Neural cell (in vitro differentiated cells): ENCODE measurements around the gene BNC2. TPM values are rescaled to one million over a fixed set of nuclear protein-coding genes. Genes with fewer than 3 reads are reported as not detected.

ENCODE experiments used
- H2AFZ ChIP-seq: fragments of 200-600, 300-800 bp; sonication (generic), shearing (Covaris generic); 2 replicates; pipeline ENCODE4 v1.6.0; 2014; ENCODE audit warnings: low read depth, mild to moderate bottlenecking, antibody characterized with exemption, low read length, moderate library complexity
- H3F3A ChIP-seq: fragments of 200-600 bp; shearing (Covaris generic); 2 replicates; pipeline ENCODE4 v1.6.1; 2016; ENCODE audit warnings: mild to moderate bottlenecking, moderate library complexity, mixed read lengths, antibody characterized with exemption, low read length; ENCODE audit not compliant: insufficient read depth, poor library complexity, severe bottlenecking
- H3K27ac ChIP-seq: fragments of 200-600, 300-800 bp; sonication (generic), shearing (Covaris generic); 2 replicates; pipeline ENCODE4 v1.5.1; 2014; ENCODE audit warnings: mild to moderate bottlenecking, low read length, moderate library complexity
- H3K27me3 ChIP-seq: fragments of 300-800, 200-600 bp; sonication (generic), shearing (Covaris generic); 2 replicates; pipeline ENCODE4 v1.6.0; 2014; ENCODE audit warnings: mild to moderate bottlenecking, low read depth, low read length, moderate library complexity; ENCODE audit not compliant: insufficient read depth
- H3K36me3 ChIP-seq: fragments of 300-800, 200-600 bp; sonication (generic), shearing (Covaris generic); 2 replicates; pipeline ENCODE4 v1.5.1; 2014; ENCODE audit warnings: mild to moderate bottlenecking, antibody characterized with exemption, low read length, moderate library complexity; ENCODE audit not compliant: insufficient read depth
- H3K4me2 ChIP-seq: fragments of 300-800, 200-600 bp; sonication (generic), shearing (Covaris generic); 2 replicates; pipeline ENCODE4 v1.6.0; 2014; ENCODE audit warnings: mild to moderate bottlenecking, low read length
- H3K4me3 ChIP-seq: fragments of 300-800, 200-600 bp; sonication (generic), shearing (Covaris generic); 2 replicates; pipeline ENCODE4 v1.5.1; 2014; ENCODE audit warnings: mild to moderate bottlenecking, low read length, moderate library complexity
- H3K79me2 ChIP-seq: fragments of 200-600 bp; shearing (Covaris generic); replicated peaks from 2 replicates; pipeline ENCODE4 v1.6.0; 2014; ENCODE audit warnings: mild to moderate bottlenecking, low read length, moderate library complexity; ENCODE audit not compliant: insufficient read depth
- H3K9ac ChIP-seq: fragments of 300-800, 200-600 bp; sonication (generic), shearing (Covaris generic); 2 replicates; pipeline ENCODE4 v1.6.1; 2016; ENCODE audit warnings: mild to moderate bottlenecking, low read length, mixed read lengths
- H3K9me2 ChIP-seq: fragments of 200-600 bp; shearing (Covaris generic); 2 replicates; pipeline ENCODE4 v1.6.1; 2016; ENCODE audit warnings: mild to moderate bottlenecking, low read length, mixed read lengths; ENCODE audit not compliant: insufficient read depth
- H3K9me3 ChIP-seq: fragments of 200-600, 300-800 bp; sonication (generic), shearing (Covaris generic); 2 replicates; pipeline ENCODE4 v1.6.1; 2016; ENCODE audit warnings: mild to moderate bottlenecking, mixed run types, low read length, moderate library complexity, mixed read lengths
- H4K20me1 ChIP-seq: fragments of 200-600 bp; shearing (Covaris generic); 2 replicates; pipeline ENCODE4 v1.6.1; 2016; ENCODE audit warnings: mild to moderate bottlenecking, mixed run types; ENCODE audit not compliant: insufficient read depth
- CTCF ChIP-seq: fragments of 450-650 bp; IDR thresholded peaks from 2 replicates; pipeline ENCODE4 v1.5.1; 2014; ENCODE audit warnings: antibody characterized with exemption, mild to moderate bottlenecking, moderate library complexity; ENCODE audit not compliant: poor library complexity, severe bottlenecking
- EP300 ChIP-seq: fragments of 450-650 bp; conservative IDR thresholded peaks from 2 replicates; pipeline ENCODE4 v1.6.1; 2014; ENCODE audit warnings: antibody characterized with exemption, mild to moderate bottlenecking, moderate library complexity; ENCODE audit not compliant: poor library complexity, severe bottlenecking
- EZH2 ChIP-seq: fragments of 200-600, 300-800 bp; shearing (Covaris generic), sonication (generic); IDR thresholded peaks from 2 replicates; pipeline ENCODE4 v1.6.1; 2014; ENCODE audit warnings: antibody characterized with exemption, low read length, borderline replicate concordance, mild to moderate bottlenecking; ENCODE audit not compliant: insufficient read depth, poor library complexity, severe bottlenecking
- MXI1 ChIP-seq: fragments of 450-650 bp; conservative IDR thresholded peaks from 2 replicates; pipeline ENCODE4 v1.6.1; 2014; ENCODE audit warnings: antibody characterized with exemption, mild to moderate bottlenecking; ENCODE audit not compliant: poor library complexity, severe bottlenecking
- POLR2AphosphoS5 ChIP-seq: IDR thresholded peaks from 2 replicates; pipeline ENCODE4 v1.6.1; 2012
- RAD21 ChIP-seq: fragments of 450-650 bp; conservative IDR thresholded peaks from 2 replicates; pipeline ENCODE4 v1.6.1; 2014; ENCODE audit warnings: antibody characterized with exemption, mild to moderate bottlenecking, moderate library complexity
- REST ChIP-seq: IDR thresholded peaks from 2 replicates; pipeline ENCODE4 v1.6.1; 2012; ENCODE audit warnings: borderline replicate concordance
- SMC3 ChIP-seq: fragments of 450-650 bp; conservative IDR thresholded peaks from 2 replicates; pipeline ENCODE4 v1.6.1; 2014; ENCODE audit warnings: antibody characterized with exemption, mild to moderate bottlenecking, moderate library complexity; ENCODE audit not compliant: poor library complexity
- TAF1 ChIP-seq: IDR thresholded peaks from 2 replicates; pipeline ENCODE4 v1.6.1; 2012; ENCODE audit warnings: low read depth
- polyA plus RNA-seq: library from polyadenylated mRNA; depleted of rRNA; stranded (reverse); fragments of >200 nt; gene quantifications from 2 replicates; pipeline ENCODE4 v1.2.3, GENCODE V29; 2014

BNC2 gene
- polyA plus RNA-seq, 1 donor from 2014 or later = 1.3 TPM

GRCh38 chr9:16512281-16512680 is 358.2 kb downstream of the BNC2 start:
- TF ChIP-seq EP300 (no peak), CTCF (no peak), SMC3 (no peak), REST (no peak), RAD21 (no peak), EZH2 (no peak), TAF1 (no peak), MXI1 (no peak)
- H3K27ac ChIP-seq = no peak overlapping the region
- no peak overlapping the region for H3K4me2 ChIP-seq
- H3K9me3 ChIP-seq = no peaks in the 10 kb centered on the region
- H3K9me2 ChIP-seq = no peaks in the 10 kb centered on the region
- H3K36me3 ChIP-seq = no peaks in the 10 kb centered on the region
- H3K79me2 ChIP-seq = no peaks in the 10 kb centered on the region
- no peaks in the 10 kb centered on the region for H3F3A ChIP-seq
- H3K4me3 ChIP-seq = no peak overlapping the region
- no peak overlapping the region for H2AFZ ChIP-seq
- no peaks in the 10 kb centered on the region for H3K27me3 ChIP-seq
- no peaks in the 10 kb centered on the region for H4K20me1 ChIP-seq
- no peak overlapping the region for H3K9ac ChIP-seq

- H2AFZ ChIP-seq = no peak overlapping the region
- no peak overlapping the region for H3K4me2 ChIP-seq
- no peaks in the 10 kb centered on the region for H3K79me2 ChIP-seq
- H3K9me2 ChIP-seq = no peaks in the 10 kb centered on the region
- H3K36me3 ChIP-seq = no peaks in the 10 kb centered on the region
- TF ChIP-seq REST (no peak), SMC3 (no peak), EZH2 (no peak), EP300 (no peak), POLR2AphosphoS5 (no peak), RAD21 (no peak), CTCF (no peak), TAF1 (no peak), MXI1 (no peak)
- no peaks in the 10 kb centered on the region for H4K20me1 ChIP-seq
- H3K27me3 ChIP-seq = no peaks in the 10 kb centered on the region
- no peaks in the 10 kb centered on the region for H3F3A ChIP-seq
- no peak overlapping the region for H3K9ac ChIP-seq
- no peak overlapping the region for H3K27ac ChIP-seq
- no peaks in the 10 kb centered on the region for H3K9me3 ChIP-seq
- H3K4me3 ChIP-seq = no peak overlapping the region
Observed at GRCh38 chr9:16510482-16510881, 360.0 kb downstream of the BNC2 start.
